Activated CD4-positive, alpha-beta T cell treated with anti-CD3 and anti-CD28 coated beads, Interleukin-2, amount 50 U/mL, for 4 hours (primary cell): ENCODE data around the gene PTDSS2.
"Not testable (repeated sequence)": the region's sequence is repeated elsewhere in the genome, so short reads cannot be mapped to it uniquely, and the experiment has no call there.

Experiments used
- DNase-seq, 2 experiments: peaks; one replicate each; pipeline ENCODE4 v3.0.0-alpha.2; 2020

The PTDSS2 gene

GRCh38 chr11:508956-509355 is 58.9 kb downstream of the PTDSS2 start:
- DNase-seq, result no peak

GRCh38 chr11:512761-513595 is 62.9 kb downstream of the PTDSS2 start:
- DNase-seq, result no peak

GRCh38 chr11:514606-515005 is 64.5 kb downstream of the PTDSS2 start:
- DNase-seq, result no peak

GRCh38 chr11:515131-515530 is 65.1 kb downstream of the PTDSS2 start:
- DNase-seq, result no peak

GRCh38 chr11:516400-516799 is 66.3 kb downstream of the PTDSS2 start:
- DNase-seq, result no peak

GRCh38 chr11:516918-517685 is 67.0 kb downstream of the PTDSS2 start:
- DNase-seq, result not testable (repeated sequence)

GRCh38 chr11:518463-519202 is 68.6 kb downstream of the PTDSS2 start:
- DNase-seq, result peak; percentile 73 to 78

- DNase-seq, result no peak
Observed at GRCh38 chr11:520428-521176, 70.5 kb downstream of the PTDSS2 start.

GRCh38 chr11:521177-521688 is 71.2 kb downstream of the PTDSS2 start:
- no peak for DNase-seq

- DNase-seq, result no peak
Observed at GRCh38 chr11:526192-526591, 76.1 kb downstream of the PTDSS2 start.

GRCh38 chr11:528166-528814 is 78.2 kb downstream of the PTDSS2 start:
- DNase-seq, result no peak

- DNase-seq, result no peak
Observed at GRCh38 chr11:528815-529727, 79.0 kb downstream of the PTDSS2 start.

GRCh38 chr11:529728-530411 is 79.8 kb downstream of the PTDSS2 start:
- no peak for DNase-seq

- no peak for DNase-seq
Observed at GRCh38 chr11:530960-531831, 81.1 kb downstream of the PTDSS2 start.

GRCh38 chr11:531919-532526 is 81.9 kb downstream of the PTDSS2 start:
- no peak for DNase-seq

- no peak for DNase-seq
Observed at GRCh38 chr11:532527-532985, 82.5 kb downstream of the PTDSS2 start.

GRCh38 chr11:532986-533585 is 83.0 kb downstream of the PTDSS2 start:
- DNase-seq, result no peak
